CD14-positive monocyte (primary cell): Measurements from ENCODE around the gene OSBPL6. TPM values are rescaled to one million over a fixed set of nuclear protein-coding genes. Genes with fewer than 3 reads are reported as not detected.

Source experiments
- DNase-seq, 3 donors: peaks; one replicate each; pipeline ENCODE4 v3.0.0-alpha.2; 2011 to 2022
- H2AFZ ChIP-seq: 2 replicates; pipeline ENCODE4 v1.6.0; 2012; ENCODE audit warnings: mild to moderate bottlenecking, low read depth, low read length, inconsistent platforms; ENCODE audit not compliant: insufficient read depth, poor library complexity, severe bottlenecking
- H3K27ac ChIP-seq, 2 donors: 1 replicate in 1 of 2; 2 replicates in 1 of 2; pipeline ENCODE4 v1.5.1; 2012 to 2013; ENCODE audit warnings: low read length in 2 of 2, control low read depth in 1 of 2, inconsistent platforms in 1 of 2, low read depth in 1 of 2, mild to moderate bottlenecking in 1 of 2
- H3K27me3 ChIP-seq, 2 donors: one replicate each; pipeline versions ENCODE4 v1.6.0 to v1.6.1; 2011 to 2013; ENCODE audit warnings: low read length in 2 of 2; ENCODE audit not compliant: control insufficient read depth in 2 of 2, insufficient read depth in 2 of 2
- H3K36me3 ChIP-seq, 2 donors: replicated peaks in 1 of 2; 1 replicate in 1 of 2; 2 replicates in 1 of 2; pipeline versions ENCODE4 v1.5.1 to v1.6.1; 2012 to 2013; ENCODE audit warnings: low read length in 2 of 2, control low read depth in 1 of 2, inconsistent platforms in 1 of 2, mild to moderate bottlenecking in 1 of 2; ENCODE audit not compliant: insufficient read depth in 2 of 2, control insufficient read depth in 1 of 2
- H3K4me1 ChIP-seq, 2 donors: 1 replicate in 1 of 2; 2 replicates in 1 of 2; pipeline versions ENCODE4 v1.5.1 to v1.6.1; 2012 to 2013; ENCODE audit warnings: low read length in 2 of 2, control low read depth in 1 of 2, inconsistent platforms in 1 of 2, mild to moderate bottlenecking in 1 of 2, moderate library complexity in 1 of 2; ENCODE audit not compliant: insufficient read depth in 2 of 2, control insufficient read depth in 1 of 2
- H3K4me2 ChIP-seq: replicated peaks from 2 replicates; pipeline ENCODE3; 2012; ENCODE audit warnings: low read length, moderate library complexity, mild to moderate bottlenecking; ENCODE audit not compliant: poor library complexity, severe bottlenecking; ENCODE audit errors: extremely low read depth
- H3K4me3 ChIP-seq, 3 experiments: fragments of 200-600 bp in 1 of 3; sonication (generic) in 1 of 3; replicated peaks in 1 of 3; 1 replicate in 2 of 3; 2 replicates in 1 of 3; pipeline ENCODE4 v1.5.1; 2011 to 2013; ENCODE audit warnings: low read length in 3 of 3, mild to moderate bottlenecking in 3 of 3, control low read depth in 2 of 3, low read depth in 2 of 3, inconsistent platforms in 1 of 3, moderate library complexity in 1 of 3
- H3K79me2 ChIP-seq: 2 replicates; pipeline ENCODE4 v1.6.0; 2012; ENCODE audit warnings: mild to moderate bottlenecking, control low read depth, inconsistent platforms, low read length, moderate library complexity; ENCODE audit not compliant: insufficient read depth
- H3K9ac ChIP-seq: 2 replicates; pipeline ENCODE4 v1.6.0; 2017; ENCODE audit warnings: low read length, mild to moderate bottlenecking; ENCODE audit not compliant: insufficient read depth, poor library complexity, severe bottlenecking
- H3K9me3 ChIP-seq, 2 donors: replicated peaks in 1 of 2; 1 replicate in 1 of 2; 2 replicates in 1 of 2; pipeline versions ENCODE4 v1.5.1 to v1.6.1; 2012 to 2013; ENCODE audit warnings: low read length in 2 of 2, control low read depth in 1 of 2; ENCODE audit not compliant: control insufficient read depth in 1 of 2, insufficient read depth in 1 of 2
- H4K20me1 ChIP-seq: 2 replicates; pipeline ENCODE4 v1.6.0; 2012; ENCODE audit warnings: mild to moderate bottlenecking, low read length, control low read depth, moderate library complexity; ENCODE audit not compliant: insufficient read depth
- H3K27ac Mint-ChIP-seq, 7 donors: one replicate each; pipeline ENCODE4 v1.8.0; 2020; ENCODE audit warnings: mild to moderate bottlenecking in 7 of 7, mixed read lengths in 7 of 7, moderate library complexity in 6 of 7, inconsistent platforms in 2 of 7
- H3K27me3 Mint-ChIP-seq, 3 donors: one replicate each; pipeline ENCODE4 v1.8.0; 2021 to 2022; ENCODE audit warnings: low read depth in 3 of 3, mild to moderate bottlenecking in 3 of 3, mixed read lengths in 3 of 3, moderate library complexity in 3 of 3, inconsistent platforms in 1 of 3
- H3K36me3 Mint-ChIP-seq, 2 donors: one replicate each; pipeline ENCODE4 v1.8.0; 2020; ENCODE audit warnings: mixed read lengths in 2 of 2, inconsistent platforms in 1 of 2, mild to moderate bottlenecking in 1 of 2
- H3K4me1 Mint-ChIP-seq: one replicate; pipeline ENCODE4 v1.8.0; 2020; ENCODE audit warnings: mild to moderate bottlenecking, mixed read lengths
- H3K4me3 Mint-ChIP-seq, 2 donors: one replicate each; pipeline ENCODE4 v1.8.0; 2020; ENCODE audit warnings: mild to moderate bottlenecking in 2 of 2, mixed read lengths in 2 of 2, moderate library complexity in 1 of 2
- H3K9me3 Mint-ChIP-seq, 7 donors: one replicate each; pipeline ENCODE4 v1.8.0; 2020 to 2022; ENCODE audit warnings: mixed read lengths in 7 of 7, mild to moderate bottlenecking in 6 of 7, moderate library complexity in 6 of 7, inconsistent platforms in 2 of 7
- CTCF ChIP-seq: fragments of 200-600 bp; IDR thresholded peaks from one replicate; pipeline ENCODE4 v1.8.0; 2022; ENCODE audit warnings: antibody characterized with exemption, mild to moderate bottlenecking
- WGBS: methylation state at CpG from one replicate; pipeline ENCODE4 v1.1.5; 2013; ENCODE audit warnings: missing lambda C conversion rate; ENCODE audit not compliant: insufficient coverage; 5-methylcytosine and 5-hydroxymethylcytosine counted together
- intact Hi-C, 2 donors: fragments of 100-400 bp; cut with micrococcal nuclease; formaldehyde crosslinking; loops; one replicate each; pipeline versions ENCODE4 v1.15.0 to v1.15.1; 2023
- polyA plus RNA-seq, 3 donors: library from polyadenylated mRNA; depleted of rRNA in 1 of 3; unstranded in 2 of 3; stranded (reverse) in 1 of 3; fragments of 300-500 nt in 2 of 3; fragments of >200 nt in 1 of 3; fragmentation: Illumina TruSeq in 2 of 3; gene quantifications; 1 replicate in 2 of 3; 2 replicates in 1 of 3; pipeline ENCODE4 v1.2.3, GENCODE V29; 2012 to 2021

Gene OSBPL6
- polyA plus RNA-seq, 3 donors, result not detected

- Histone ChIP-seq H3K4me1 (peaks cover 16 to 19% of the 10 kb centered on the region in 2 donors), H3K27ac (no peak overlapping the region), H3K4me2 (no peak overlapping the region), H3K9me3 (no peaks in the 10 kb centered on the region), H2AFZ (no peak overlapping the region), H3K79me2 (no peaks in the 10 kb centered on the region), H3K9ac (no peak overlapping the region), H3K36me3 (no peaks in the 10 kb centered on the region), H3K27me3 (no peaks in the 10 kb centered on the region), H3K4me3 (no peak overlapping the region), H4K20me1 (no peaks in the 10 kb centered on the region)
- WGBS, result 95% methylated on average over 6 of the region's 6 CpGs
- no peaks in the 10 kb centered on the region for H3K9me3 Mint-ChIP-seq
- no peaks in the 10 kb centered on the region for H3K36me3 Mint-ChIP-seq
- TF ChIP-seq CTCF, result no peak
- intact Hi-C loops, result no loop called here
- peaks cover 0 to 7% (median 2%) of the 10 kb centered on the region in 3 donors for H3K27me3 Mint-ChIP-seq
- no peak overlapping the region for H3K4me3 Mint-ChIP-seq
- peaks cover 13% of the 10 kb centered on the region for H3K4me1 Mint-ChIP-seq
- DNase-seq, result no peak
- H3K27ac Mint-ChIP-seq, result no peak overlapping the region
These were observed 83.5 kb downstream of the OSBPL6 start for GRCh38 chr2:178277741-178278197.

GRCh38 chr2:178279142-178279541, 84.8 kb downstream of the OSBPL6 start:
- H4K20me1 ChIP-seq, result no peaks in the 10 kb centered on the region
- no peaks in the 10 kb centered on the region for H3K27me3 ChIP-seq
- H3K36me3 ChIP-seq, result no peaks in the 10 kb centered on the region
- no peak for TF ChIP-seq CTCF
- H3K4me3 ChIP-seq, result no peak overlapping the region
- H3K4me2 ChIP-seq, result no peak overlapping the region
- Mint-ChIP-seq H3K4me3 (no peak overlapping the region), H3K27me3 (peaks cover 0 to 7% (median 2%) of the 10 kb centered on the region in 3 donors), H3K36me3 (no peaks in the 10 kb centered on the region), H3K27ac (no peak overlapping the region), H3K9me3 (no peaks in the 10 kb centered on the region), H3K4me1 (peaks cover 14% of the 10 kb centered on the region)
- no peak for DNase-seq
- H2AFZ ChIP-seq, result no peak overlapping the region
- intact Hi-C loops, result no loop called here
- H3K9me3 ChIP-seq, result no peaks in the 10 kb centered on the region
- no peaks in the 10 kb centered on the region for H3K79me2 ChIP-seq
- no peak overlapping the region for H3K27ac ChIP-seq
- no peak overlapping the region for H3K9ac ChIP-seq
- peaks cover 16 to 20% of the 10 kb centered on the region in 2 donors for H3K4me1 ChIP-seq
- WGBS, result no CpG with 5 or more reads among the region's 2 CpGs
